PC-9 (cell line): ENCODE data around the gene SCD5. TPM values are rescaled to one million over a fixed set of nuclear protein-coding genes. Genes with fewer than 3 reads are reported as not detected.
A peak's percentile ranks its signal among the peaks of the same experiment; 100 is the strongest.

Experiments used
- BruUV-seq: library from RNA; stranded (reverse); fragments of 400-500 nt; replicated peaks from 2 replicates; lab custom pipeline; 2021; lab: Mats Ljungman, UMichigan
- CTCF ChIA-PET: fragments of 300-600 bp; sonication (Branson Sonifier 250); formaldehyde crosslinking; loops from one replicate; lab custom pipeline; 2022; ENCODE audit warnings: antibody characterized with exemption; lab: Charles Lee
- POLR2A ChIA-PET: fragments of 300-600 bp; sonication (Branson Sonifier 250); formaldehyde crosslinking; loops from one replicate; lab custom pipeline; 2022; ENCODE audit warnings: antibody characterized with exemption; ENCODE audit not compliant: unreplicated experiment; lab: Charles Lee
- DNase-seq, 2 experiments: peaks; one replicate each; pipeline versions ENCODE4 v3.0.0 to v3.0.0-alpha.2; 2015 to 2022; ENCODE audit warnings: mixed read lengths in 1 of 2
- H2AFZ ChIP-seq: fragments of 200-600 bp; sonication (generic); 2 replicates; pipeline ENCODE4 v1.8.1; 2017; ENCODE audit warnings: antibody characterized with exemption
- H3F3A ChIP-seq: fragments of 200-600 bp; sonication (generic); 2 replicates; pipeline ENCODE4 v1.8.1; 2017; ENCODE audit warnings: antibody characterized with exemption, mild to moderate bottlenecking, low read depth; ENCODE audit not compliant: insufficient read depth
- H3K27ac ChIP-seq: fragments of 200-600 bp; sonication (generic); 2 replicates; pipeline ENCODE4 v1.6.1; 2016; ENCODE audit warnings: mixed run types
- H3K27me3 ChIP-seq: fragments of 200-600 bp; sonication (generic); 2 replicates; pipeline ENCODE4 v1.6.1; 2016; ENCODE audit warnings: low read depth, mixed run types; ENCODE audit not compliant: insufficient read depth
- H3K36me3 ChIP-seq: fragments of 200-600 bp; sonication (generic); 2 replicates; pipeline ENCODE4 v1.6.1; 2016; ENCODE audit warnings: low read depth, mixed run types
- H3K4me1 ChIP-seq: fragments of 200-600 bp; sonication (generic); replicated peaks from 2 replicates; pipeline ENCODE4 v1.6.1; 2016; ENCODE audit warnings: mixed run types; ENCODE audit not compliant: insufficient read depth
- H3K4me2 ChIP-seq: fragments of 200-600 bp; sonication (generic); 2 replicates; pipeline ENCODE4 v1.6.1; 2017; ENCODE audit warnings: mixed run types
- H3K4me3 ChIP-seq: fragments of 200-600 bp; sonication (generic); 2 replicates; pipeline ENCODE4 v1.6.1; 2016; ENCODE audit warnings: mixed run types
- H3K79me2 ChIP-seq: fragments of 200-600 bp; sonication (generic); 2 replicates; pipeline ENCODE4 v1.6.1; 2017; ENCODE audit warnings: low read depth, mixed run types
- H3K9me2 ChIP-seq: fragments of 200-600 bp; sonication (generic); 2 replicates; pipeline ENCODE4 v1.8.1; 2017; ENCODE audit warnings: mild to moderate bottlenecking; ENCODE audit not compliant: insufficient read depth
- H3K9me3 ChIP-seq: fragments of 200-600 bp; sonication (generic); 2 replicates; pipeline ENCODE4 v1.8.1; 2016; ENCODE audit warnings: low read depth; ENCODE audit not compliant: insufficient read depth
- H4K20me1 ChIP-seq: fragments of 200-600 bp; sonication (generic); 2 replicates; pipeline ENCODE4 v1.8.1; 2017; ENCODE audit not compliant: insufficient read depth
- EZH2 ChIP-seq: fragments of 200-600 bp; sonication (generic); IDR thresholded peaks from 2 replicates; pipeline ENCODE4 v1.8.0; 2017; ENCODE audit warnings: antibody characterized with exemption, low read depth
- intact Hi-C: fragments of 100-400 bp; cut with micrococcal nuclease; formaldehyde crosslinking; loops from one replicate; pipeline ENCODE4 v1.10.0; 2022; ENCODE audit not compliant: unreplicated experiment
- total RNA-seq: library from RNA; stranded (reverse); gene quantifications from 2 replicates; pipeline ENCODE4 v1.2.3, GENCODE V29; 2021
- TF ChIP-seq, protein P1 (sequence below): fragments of 200-600 bp; sonication (generic); conservative IDR thresholded peaks from 2 replicates; pipeline ENCODE4 v1.6.1; 2017; ENCODE audit warnings: mixed run types, antibody characterized with exemption, mild to moderate bottlenecking, moderate library complexity

The SCD5 gene
- total RNA-seq, 1 experiment from 2014 or later = 34.3 TPM

DNA sequence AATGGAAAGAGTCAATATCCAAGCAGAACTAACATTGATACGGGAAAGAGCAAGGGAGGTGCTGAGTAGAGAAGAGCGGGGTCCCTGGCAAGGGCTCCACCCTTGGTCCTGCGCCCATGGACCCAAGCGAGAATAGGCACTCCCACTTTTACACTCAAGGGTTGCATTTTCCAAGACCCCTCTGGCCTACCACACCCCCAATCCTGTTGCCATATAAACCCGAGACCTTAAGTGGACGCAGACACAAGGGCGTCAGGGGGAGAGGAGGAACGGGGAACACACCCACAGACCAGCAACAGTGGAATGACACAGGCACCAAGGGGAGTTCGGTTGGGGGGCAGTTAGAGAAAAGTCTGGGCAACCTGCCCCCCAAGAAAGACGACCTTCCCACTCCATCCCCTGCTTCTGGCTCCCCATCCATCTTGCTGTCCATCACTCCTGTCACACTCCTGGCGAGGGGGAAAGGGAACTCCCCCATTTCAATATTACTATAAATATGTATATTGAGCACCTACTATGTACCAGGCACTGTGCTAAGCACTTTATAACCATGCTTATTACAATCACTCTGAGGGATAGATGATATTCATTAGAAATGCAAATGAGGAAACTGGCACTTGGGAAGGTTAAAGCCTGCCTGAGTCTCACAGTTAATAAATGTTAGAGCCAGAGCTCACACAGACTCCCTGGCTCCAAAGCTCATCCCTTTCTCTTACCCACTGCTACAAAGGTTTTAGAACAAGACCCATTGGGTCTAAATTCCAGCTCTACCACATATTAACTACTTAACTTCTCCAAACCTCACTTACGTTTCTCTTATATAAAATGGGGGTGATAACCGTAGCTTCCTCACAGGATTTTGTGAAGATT is 51.7 kb downstream of the SCD5 start:
- Histone ChIP-seq H3K79me2 (0 out of 2 replicates have a peak, but pooled peaks cover 2% of the 10 kb centered on the region), H3K4me3 (no peak overlapping the region), H3F3A (peaks cover 12% of the 10 kb centered on the region; the same call in 1 of the 2 replicates), H4K20me1 (no peaks in the 10 kb centered on the region), H3K27me3 (no peaks in the 10 kb centered on the region), H3K4me1 (peaks cover 25% of the 10 kb centered on the region), H3K27ac (peak overlapping the region; percentile 92; the same call in 1 of the 2 replicates), H3K9me2 (no peaks in the 10 kb centered on the region), H2AFZ (no peak overlapping the region), H3K36me3 (no peaks in the 10 kb centered on the region), H3K4me2 (no peak overlapping the region), H3K9me3 (no peaks in the 10 kb centered on the region)
- TF ChIP-seq, protein P1, sequence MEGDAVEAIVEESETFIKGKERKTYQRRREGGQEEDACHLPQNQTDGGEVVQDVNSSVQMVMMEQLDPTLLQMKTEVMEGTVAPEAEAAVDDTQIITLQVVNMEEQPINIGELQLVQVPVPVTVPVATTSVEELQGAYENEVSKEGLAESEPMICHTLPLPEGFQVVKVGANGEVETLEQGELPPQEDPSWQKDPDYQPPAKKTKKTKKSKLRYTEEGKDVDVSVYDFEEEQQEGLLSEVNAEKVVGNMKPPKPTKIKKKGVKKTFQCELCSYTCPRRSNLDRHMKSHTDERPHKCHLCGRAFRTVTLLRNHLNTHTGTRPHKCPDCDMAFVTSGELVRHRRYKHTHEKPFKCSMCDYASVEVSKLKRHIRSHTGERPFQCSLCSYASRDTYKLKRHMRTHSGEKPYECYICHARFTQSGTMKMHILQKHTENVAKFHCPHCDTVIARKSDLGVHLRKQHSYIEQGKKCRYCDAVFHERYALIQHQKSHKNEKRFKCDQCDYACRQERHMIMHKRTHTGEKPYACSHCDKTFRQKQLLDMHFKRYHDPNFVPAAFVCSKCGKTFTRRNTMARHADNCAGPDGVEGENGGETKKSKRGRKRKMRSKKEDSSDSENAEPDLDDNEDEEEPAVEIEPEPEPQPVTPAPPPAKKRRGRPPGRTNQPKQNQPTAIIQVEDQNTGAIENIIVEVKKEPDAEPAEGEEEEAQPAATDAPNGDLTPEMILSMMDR = no peak
- TF ChIP-seq EZH2 = no peak
- intact Hi-C loops = no loop called here
- no peak for DNase-seq
- ChIA-PET POLR2A (interaction anchor here (0.6 kb wide), 1 partner anchor 52 kb away, joined by 3 read pairs; the partner anchor contains the start of gene SCD5), CTCF (no interaction called here)
- no TSS peak for BruUV-seq

DNA sequence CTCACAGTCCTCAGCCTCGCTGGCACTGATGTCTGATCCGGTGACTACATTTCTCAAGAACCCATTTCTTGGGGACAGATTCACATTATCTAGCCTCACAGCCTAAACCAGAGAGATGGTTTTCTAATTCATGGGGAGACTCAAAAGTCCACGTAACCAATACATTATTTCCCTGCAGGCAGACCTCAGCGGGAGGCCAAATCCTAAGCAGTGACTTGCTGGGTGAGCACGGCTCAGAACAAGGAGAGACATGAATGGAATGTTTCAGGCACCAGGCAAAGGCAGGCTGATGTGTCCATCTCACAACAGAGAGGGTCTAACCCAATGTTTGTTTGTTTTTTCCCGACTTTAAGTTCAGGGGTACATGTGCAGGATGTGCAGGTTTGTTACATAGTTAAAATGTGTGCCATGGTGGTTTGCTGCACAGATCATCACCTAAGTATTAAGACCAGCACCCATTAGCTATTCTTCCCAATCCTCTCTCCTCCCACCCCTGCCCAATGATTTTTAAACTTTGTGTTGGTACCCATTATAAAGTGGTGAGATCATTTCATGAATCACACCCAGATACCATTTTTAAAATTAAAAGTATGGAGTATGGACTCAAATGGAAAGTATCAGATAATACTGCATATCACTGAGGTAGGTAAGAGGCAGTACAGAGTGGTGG is 53.3 kb downstream of the SCD5 start:
- DNase-seq = peak; percentile 62 to 68
- Histone ChIP-seq H3K4me2 (peak overlapping the region; percentile 34), H3K36me3 (no peaks in the 10 kb centered on the region), H4K20me1 (no peaks in the 10 kb centered on the region), H3F3A (peaks cover 12% of the 10 kb centered on the region; the same call in 1 of the 2 replicates), H3K27ac (peak overlapping the region; percentile 92), H3K4me3 (no peak overlapping the region), H3K9me2 (no peaks in the 10 kb centered on the region), H3K79me2 (0 out of 2 replicates have a peak, but pooled peaks cover 2% of the 10 kb centered on the region), H2AFZ (no peak overlapping the region), H3K4me1 (peaks cover 25% of the 10 kb centered on the region), H3K9me3 (no peaks in the 10 kb centered on the region), H3K27me3 (no peaks in the 10 kb centered on the region)
- TSS peak; percentile 70 for BruUV-seq
- POLR2A ChIA-PET = no interaction called here
- intact Hi-C loops = loop anchor here (2.0 kb wide), 1 partner anchor 53 kb away; the partner anchor contains the start of gene SCD5
- TF ChIP-seq EZH2 = no peak
- TF ChIP-seq, protein P1 = no peak
- CTCF ChIA-PET = no interaction called here

DNA sequence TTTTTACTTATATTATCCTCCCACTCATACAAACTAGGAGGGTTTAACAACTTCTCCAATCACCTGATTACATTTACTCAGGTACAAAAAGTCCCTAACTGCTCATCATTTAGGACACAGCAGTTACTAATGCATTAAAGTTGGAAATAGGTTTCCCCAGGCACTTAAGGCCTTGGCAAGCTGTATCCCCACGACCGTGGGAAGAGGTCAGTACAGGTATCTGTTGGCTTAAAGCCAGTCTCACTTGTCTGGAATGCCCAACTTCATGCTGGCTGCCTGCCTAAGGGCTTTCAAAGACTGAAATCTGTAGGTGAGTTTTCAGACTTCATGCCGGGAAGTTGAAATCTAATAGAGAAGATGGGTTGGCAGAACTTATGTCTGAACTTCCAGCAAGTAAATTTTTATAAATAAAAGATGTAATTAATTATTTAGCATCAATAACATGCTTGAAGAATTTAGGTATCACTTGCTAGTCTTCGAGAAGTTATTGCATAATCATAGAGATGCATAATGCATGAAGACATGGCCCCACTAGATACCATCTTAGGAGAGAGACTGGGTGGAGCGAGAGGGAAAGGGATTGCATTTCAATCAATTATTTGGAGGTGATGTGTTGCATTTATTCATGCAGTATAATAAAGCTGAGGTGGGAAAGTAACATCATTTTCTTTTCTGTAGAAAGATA is 54.2 kb downstream of the SCD5 start:
- H3K27ac ChIP-seq = peak overlapping the region; percentile 92

More for the DNA sequence above, 54.2 kb downstream of the SCD5 start:
- peak; percentile 73 to 90 for DNase-seq
- no TSS peak for BruUV-seq
- intact Hi-C loops = loop anchor here (1.0 to 2.0 kb wide), 3 partner anchors 33 to 54 kb away; partner anchors contain the start of gene SCD5
- TF ChIP-seq EZH2 = no peak
- TF ChIP-seq, protein P1 = no peak
- Histone ChIP-seq H2AFZ (no peak overlapping the region), H3K79me2 (0 out of 2 replicates have a peak, but pooled peaks cover 2% of the 10 kb centered on the region), H3F3A (peaks cover 12% of the 10 kb centered on the region; the same call in 1 of the 2 replicates), H3K9me2 (no peaks in the 10 kb centered on the region), H3K4me3 (no peak overlapping the region), H4K20me1 (no peaks in the 10 kb centered on the region), H3K4me2 (peak overlapping the region; percentile 34), H3K36me3 (no peaks in the 10 kb centered on the region), H3K4me1 (peaks cover 25% of the 10 kb centered on the region), H3K9me3 (no peaks in the 10 kb centered on the region), H3K27me3 (no peaks in the 10 kb centered on the region)
- CTCF ChIA-PET = no interaction called here
- POLR2A ChIA-PET = no interaction called here
